OCI-M1 (cell line): ENCODE data around the gene SND1.

Experiments
- DNase-seq: peaks from one replicate; lab custom pipeline; 2025; lab: John Stamatoyannopoulos, UW

Gene SND1

DNA sequence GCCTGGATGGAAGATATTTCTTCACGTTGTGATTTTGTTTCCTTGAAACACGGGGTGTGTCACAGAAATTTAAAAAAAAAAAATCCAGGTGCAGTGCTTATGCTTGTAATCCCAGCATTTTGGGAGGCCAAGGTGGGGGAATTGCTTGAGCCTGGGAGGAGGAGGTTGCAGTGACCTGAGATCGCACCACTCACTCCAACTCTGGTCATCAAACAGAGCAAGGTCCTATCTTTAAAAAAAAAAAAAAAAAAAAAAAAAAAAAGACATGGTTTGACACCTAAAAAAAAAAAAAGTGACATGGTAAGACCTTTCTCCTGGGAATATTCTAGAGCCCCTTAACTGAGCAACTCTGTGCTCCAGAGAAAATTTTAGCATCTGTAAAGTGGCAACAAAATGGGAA is 388.2 kb downstream of the SND1 start:
- no peak for DNase-seq

DNA sequence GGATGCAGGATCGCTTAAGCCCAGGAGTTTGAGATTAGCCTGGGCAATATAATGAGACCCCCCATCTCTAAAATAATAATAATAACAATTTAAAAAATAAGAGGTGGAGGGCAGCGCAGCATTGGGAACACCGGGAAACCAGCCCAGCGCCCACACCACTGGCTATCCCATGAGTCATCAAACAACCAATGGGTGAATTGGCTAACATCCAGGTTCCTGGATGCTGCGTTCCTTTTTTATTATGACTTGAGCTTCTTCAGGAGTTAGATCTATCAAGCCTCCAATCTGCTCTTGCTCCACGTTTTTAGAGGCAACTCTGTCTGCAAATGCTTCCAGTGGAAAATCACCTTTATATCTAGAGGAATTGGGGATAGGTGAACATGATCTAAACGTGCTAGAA is 389.2 kb downstream of the SND1 start:
- no peak for DNase-seq

DNA sequence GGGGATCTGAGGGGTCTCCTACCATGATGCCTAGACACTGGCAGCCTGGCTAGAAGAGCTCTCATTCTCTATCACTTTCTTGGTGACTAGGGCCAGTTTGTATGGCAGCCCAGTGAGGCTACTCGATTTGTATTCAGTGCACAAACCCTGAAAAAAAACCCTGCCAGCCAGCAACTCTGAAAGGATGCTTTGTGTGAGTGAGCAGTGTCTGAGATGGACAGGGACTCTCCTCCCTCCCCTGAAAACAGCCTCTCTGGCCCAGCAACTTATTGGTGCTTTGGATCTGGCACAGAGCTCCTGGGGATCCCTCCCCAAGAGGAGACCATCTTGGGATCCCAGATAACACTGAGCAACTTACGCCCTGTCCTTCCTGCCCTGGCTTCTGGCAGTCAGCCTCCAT is 390.0 kb downstream of the SND1 start:
- no peak for DNase-seq

DNA sequence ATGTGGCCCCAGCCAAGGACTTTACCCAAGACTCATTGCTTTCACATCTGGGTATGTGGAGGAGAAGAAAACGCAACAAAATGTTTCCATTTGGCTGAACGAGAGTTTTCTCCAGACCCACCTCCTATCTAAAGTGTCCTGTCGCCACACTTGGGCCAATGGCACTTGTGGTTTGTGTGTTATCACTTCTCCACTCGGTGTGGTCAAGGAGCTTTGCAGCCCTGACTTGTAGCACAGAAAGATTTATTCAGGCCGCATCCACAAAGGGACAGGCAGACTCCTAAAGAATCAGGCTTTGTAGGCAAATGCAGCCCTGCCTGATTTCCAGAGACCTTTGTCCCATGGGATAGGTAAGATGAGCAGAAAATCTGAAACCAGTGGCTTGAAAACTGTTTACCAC is 392.1 kb downstream of the SND1 start:
- DNase-seq: peak; percentile 86

DNA sequence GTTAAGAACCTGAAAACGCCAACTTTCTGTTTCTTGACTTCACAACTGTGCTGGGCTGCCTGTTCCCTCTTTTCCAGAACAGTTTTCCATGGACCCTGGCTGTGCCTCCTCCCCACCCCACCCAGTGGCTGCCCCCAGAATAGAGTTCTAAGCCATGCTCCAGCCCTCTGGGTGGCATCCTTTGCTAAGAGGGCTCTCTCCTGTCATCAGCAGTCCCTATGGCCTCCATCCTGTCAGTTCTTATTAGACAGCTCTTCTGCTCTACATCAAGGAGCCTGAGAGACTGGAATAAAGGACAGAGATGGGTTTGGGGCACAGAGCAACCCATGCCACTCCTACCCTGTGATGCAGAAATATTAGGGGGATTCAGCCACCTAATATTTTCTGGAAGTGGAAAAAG is 393.2 kb downstream of the SND1 start:
- no peak for DNase-seq

DNA sequence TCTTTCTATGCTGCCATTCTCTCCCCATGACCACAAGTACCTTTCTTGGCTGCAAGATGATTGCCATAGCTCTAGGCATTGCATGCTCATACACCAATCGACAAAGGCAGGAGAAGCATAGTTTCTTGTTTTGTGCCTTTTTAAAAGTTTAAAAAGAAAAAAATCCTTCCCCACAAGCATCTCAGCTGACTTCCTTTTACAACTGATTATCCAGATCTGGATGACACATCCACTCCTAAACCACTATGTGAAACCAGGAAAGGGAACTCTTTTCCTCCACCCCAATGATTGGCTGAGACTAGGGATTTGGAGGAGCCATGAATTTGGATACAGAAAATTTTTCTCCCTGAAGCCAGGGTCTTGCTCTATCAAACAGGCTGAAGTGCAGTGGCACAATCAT is 393.8 kb downstream of the SND1 start:
- DNase-seq: no peak

DNA sequence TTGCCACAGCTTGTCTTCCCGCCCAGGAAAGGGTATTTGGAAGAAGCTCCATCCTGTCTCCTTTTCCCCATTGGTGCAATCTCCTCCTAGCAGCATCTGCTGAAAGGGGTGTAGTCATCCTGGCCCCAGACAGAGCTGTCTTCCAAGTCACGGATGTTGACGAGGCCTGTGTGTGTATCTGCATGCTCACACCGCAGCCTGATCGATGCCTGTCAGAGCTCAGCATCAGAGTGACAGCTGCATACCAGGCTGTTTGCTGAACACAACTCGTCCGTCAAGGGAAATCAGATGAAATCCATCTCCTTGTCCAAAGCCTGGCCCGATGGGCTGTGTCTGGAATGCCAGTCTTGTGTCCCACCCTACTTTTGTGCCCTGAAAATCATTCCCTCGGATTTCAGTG is 400.4 kb downstream of the SND1 start:
- DNase-seq: no peak

DNA sequence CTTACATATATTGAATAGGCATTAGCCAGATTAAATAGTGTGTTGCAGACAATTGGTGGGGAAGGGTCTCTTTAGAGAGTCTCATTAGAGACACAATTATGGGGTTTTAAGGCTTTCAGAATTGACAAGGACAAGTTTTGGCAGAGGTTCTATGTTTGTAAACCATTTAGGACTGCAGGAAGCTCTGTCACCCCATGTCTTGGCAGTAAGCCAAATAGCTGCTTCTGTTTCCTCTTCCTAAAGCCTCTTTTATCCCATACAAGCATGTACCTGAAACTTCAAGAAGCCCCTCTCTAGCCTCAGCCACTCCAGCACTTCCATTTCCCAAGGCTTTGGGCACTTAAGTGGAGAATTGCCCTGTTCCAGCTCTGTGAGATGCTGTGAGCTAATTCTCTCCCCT is 401.0 kb downstream of the SND1 start:
- peak; percentile 13 for DNase-seq

DNA sequence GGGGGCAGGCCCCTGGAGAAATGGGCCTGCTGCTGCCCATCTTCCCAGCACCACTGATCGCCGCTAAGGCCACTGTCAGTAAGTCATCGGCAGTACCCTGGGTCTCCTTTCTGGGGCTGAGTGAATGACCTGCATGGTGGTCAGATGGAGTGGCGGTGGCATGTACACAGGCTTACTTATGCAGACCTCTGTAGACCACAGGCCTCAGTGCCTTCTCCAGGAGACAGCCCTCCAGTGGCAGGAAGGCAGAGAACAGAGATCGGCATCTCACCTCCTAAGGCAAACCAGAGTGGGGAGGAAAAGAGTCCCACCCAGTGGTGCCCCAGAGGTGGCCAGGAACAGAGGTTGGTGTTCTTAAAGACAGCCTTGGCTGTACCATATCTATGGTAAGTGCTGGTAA is 402.0 kb downstream of the SND1 start:
- no peak for DNase-seq

DNA sequence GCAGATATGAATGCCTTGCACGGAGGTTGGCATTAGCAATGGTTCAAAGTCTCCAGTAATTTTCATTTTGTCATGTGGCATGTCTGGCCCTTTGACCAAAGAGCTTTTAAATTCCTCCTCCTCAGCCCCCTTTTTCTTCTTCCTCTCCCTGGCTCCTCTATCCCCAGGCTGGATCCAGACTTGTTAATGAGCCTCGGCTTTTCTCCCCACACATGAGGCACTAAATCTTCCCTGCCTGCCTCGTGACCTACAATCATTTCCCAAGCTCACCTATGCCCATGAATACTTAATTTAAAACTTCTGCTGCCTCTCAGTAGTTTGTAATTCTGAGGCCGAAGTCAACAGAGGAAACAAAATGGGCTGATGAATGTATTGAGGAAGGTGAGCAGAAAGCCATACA is 402.5 kb downstream of the SND1 start:
- DNase-seq: no peak

DNA sequence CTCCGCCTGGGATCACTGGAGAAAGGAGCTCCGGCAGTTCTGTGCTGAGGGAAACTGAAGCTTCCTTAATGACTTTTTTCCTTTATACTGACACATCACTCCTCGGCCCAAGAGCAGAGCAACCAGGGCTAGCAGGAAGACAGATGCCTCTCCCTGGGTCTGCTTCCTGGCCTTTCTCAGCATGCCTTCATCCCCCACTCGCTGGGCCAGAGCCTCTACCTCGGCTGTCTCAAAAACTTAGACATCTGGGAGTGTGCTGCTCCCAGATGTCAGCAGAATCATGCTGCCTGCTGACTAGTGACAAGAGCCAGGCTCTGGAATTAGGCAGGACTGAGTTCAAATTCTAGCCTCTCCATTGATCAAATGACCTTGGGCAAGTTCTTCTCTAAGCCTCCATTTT is 403.6 kb downstream of the SND1 start:
- DNase-seq: no peak

DNA sequence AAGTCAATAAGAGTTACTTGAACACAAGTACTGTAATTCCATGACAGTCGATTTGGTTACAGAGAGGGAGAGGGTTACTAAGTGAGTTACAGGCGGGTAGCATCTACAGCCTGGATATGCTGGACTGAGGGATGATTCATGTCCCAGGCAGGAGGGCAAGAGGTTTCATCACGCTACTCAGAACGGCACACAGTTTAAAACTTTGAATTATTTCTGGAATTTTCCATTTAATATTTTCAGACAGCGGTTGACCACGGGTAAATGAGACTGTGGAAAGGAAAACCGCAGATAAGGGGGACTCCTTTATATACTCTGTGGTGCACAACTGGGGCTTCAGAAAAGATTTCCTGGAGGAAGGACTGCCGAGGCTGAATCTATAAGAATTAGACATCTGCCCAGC is 404.9 kb downstream of the SND1 start:
- no peak for DNase-seq

DNA sequence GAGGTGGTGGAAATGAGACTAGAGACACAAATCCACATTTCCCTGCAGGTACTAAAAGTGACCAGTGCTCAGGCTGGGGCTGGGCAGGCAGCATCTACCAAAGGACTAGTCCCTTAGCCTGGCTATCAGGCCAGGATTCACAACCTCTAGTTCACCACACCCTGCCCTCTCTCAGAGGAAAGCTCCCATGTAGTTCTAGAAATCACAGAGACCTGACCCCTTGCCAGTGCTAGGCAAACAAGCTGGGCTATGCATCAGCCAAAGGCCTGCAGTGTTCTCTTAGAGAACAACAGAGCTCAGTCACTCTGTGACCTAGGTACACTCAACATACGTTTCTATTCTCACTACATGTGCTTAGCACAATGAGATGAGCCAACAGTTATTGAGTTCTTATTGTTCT is 405.9 kb downstream of the SND1 start:
- no peak for DNase-seq

DNA sequence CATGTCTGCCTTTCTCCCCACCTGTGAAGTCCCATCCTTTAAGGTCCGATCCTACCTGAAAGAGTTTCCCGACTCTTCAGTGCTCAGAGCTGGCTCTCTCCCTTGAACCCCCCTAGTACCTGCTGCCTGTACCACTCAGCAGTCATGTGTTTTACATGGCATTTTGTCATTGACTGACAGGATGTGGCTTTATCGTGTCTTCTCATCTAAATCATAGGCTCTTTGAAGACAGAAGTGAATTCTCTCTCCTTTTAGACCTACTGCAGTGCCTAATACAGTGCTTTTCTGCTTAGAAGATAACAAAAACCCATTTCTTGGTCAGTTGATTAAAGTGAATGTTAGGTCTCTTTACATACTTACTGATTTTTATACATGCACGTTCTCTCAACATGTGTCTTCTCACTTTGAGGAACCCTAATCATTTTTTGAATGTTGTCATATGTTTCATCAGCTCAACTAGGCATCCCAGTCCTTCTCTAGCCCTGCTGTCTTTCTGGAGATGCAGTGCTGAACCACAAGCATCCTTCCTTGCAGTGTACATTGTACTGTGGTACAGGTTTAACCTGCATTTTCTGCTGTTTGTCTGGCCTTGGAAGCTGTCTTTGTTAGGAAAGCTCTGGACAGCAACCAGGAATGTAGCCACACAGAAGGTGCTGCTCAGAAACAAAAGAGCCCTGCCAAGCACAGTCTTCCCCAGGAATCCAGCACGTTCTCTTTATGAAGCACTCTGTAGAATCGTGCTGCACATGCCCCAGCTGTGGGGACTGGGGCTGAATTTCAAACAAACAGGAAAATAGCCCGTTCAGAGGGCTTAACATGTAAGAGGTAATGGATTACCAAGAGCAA is 407.4 kb downstream of the SND1 start:
- DNase-seq: no peak

DNA sequence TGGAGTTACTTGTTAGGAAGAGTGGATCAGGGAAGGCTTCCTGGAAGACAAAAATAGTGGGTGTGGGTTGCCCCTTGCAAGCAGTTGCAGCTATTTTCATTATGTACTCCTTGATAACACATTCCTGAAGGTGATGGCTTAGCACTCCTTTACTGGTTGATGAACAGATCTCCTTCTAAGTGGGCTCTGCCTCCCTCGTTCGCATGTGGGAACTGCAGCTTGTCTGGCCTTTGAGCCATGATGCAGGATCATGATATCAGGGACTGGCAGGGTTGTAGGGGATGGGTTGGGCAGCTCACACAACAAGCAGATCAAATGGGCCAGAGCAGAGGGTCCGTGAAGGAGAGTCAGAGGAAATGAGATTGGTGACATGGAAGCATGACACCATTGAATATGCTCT is 408.0 kb downstream of the SND1 start:
- DNase-seq: no peak

DNA sequence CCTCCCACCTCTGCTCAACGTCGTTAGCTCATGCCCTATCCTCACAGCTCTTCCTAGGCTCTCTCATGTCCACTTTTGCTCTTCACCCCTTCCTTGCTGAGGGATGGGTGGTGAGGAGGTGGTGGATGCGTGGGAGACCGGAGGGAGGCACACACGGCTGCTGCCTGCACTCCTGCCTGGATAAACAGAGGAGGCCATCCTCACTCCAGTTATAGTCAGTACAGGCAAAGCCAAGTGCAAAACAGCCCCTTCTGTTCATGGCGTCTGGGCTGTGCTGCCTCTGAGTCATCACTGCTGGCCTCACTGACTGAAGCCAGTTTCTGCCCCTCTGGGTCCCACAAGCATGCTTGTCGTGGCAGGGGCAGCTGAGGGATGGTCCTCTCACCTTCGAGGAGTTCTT is 411.1 kb downstream of the SND1 start:
- DNase-seq: no peak

DNA sequence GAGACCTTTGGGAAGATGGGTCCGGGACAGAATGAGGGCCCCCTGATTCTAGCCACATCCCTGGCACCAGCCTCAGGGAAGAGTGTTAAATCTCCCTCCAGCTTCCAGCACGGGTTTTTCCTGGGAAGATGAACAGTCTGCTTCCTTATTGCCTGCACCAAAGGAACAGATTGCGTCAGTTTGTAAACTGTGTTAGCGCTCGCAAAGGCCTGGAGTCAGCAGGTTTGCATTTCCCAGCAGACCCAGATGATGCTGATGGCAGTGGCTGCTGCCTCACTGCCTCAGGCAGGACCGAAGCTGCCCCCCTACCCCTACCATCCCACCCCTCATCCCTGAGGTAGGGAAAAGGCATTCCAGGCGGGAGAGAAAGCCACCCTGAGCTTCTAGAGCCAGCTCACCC is 413.9 kb downstream of the SND1 start:
- DNase-seq: no peak

DNA sequence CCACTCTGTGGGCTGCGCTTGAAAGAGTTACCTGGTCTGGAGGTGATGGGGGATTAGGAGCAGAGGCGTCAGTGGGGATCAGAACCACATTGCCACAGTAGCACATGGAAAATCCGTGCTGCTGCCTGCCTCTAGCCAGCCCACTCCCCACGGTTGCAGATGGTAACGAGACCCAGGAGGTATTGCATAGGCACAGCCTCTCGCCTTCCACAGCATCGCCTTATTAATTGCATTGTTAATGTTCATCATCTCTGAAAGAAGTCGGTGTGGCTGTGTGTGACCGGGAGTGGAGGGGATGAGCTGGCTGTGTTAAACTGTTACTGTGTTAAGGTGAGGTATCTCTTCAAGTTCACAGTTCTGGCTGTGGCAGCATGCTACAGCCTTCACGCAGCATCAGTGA is 414.4 kb downstream of the SND1 start:
- no peak for DNase-seq

DNA sequence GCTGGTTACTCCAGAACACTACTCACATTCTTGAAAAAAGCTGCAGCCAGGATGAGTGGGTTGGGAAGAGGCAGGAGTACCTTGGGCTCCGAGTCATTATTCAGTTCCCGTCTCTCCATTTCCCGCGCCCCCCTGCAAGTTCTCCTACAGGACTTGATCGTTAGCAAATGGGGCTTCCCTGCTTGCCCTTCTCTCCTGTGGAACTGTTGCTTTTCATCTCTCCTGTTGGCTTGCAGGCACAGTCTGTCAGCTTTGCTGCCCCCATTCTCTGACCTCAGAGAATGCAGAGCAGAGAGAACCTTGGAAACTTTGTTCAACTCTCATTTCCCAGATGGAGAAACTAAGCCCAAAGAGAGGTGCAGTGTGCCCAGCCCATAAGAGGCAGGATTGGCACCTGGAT is 414.9 kb downstream of the SND1 start:
- no peak for DNase-seq

DNA sequence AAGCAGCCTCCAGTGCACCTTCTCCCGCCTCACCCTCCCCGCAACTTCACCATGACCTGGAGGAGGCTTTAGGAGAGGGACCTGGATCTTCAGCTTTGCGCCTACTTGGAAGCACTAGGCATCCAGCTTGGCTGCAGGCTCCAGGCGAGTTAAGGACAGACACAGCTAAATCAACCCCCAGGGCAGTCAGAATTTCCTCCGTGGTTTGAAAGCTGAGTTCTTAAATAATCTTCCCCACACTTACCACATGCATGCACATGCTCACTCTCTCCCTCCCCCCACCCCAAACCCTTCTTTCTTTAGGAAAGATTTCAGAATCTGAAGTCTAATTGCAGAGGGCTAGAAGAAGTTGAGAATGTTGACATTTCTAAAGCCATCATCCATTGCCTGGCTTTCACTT is 416.0 kb downstream of the SND1 start:
- DNase-seq: no peak

DNA sequence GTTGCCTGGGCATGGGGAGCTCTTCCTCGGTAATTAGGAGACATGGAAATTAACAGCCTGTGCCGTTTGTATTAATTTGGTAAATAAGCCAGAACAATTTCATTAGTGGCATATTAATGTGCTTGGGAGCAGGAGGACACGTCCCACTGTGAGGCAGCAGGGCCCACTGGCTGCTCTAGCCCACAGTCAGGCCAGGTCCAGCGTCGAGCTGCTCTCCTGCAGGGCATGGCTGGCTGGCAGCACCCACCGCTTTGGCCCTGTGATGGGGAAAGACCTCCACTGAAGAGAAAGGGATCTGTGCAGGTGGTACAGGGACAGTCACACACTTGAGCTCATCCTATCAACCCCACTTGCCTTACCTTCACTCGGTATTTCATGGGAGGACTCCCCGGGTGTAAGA is 416.8 kb downstream of the SND1 start:
- DNase-seq: no peak

DNA sequence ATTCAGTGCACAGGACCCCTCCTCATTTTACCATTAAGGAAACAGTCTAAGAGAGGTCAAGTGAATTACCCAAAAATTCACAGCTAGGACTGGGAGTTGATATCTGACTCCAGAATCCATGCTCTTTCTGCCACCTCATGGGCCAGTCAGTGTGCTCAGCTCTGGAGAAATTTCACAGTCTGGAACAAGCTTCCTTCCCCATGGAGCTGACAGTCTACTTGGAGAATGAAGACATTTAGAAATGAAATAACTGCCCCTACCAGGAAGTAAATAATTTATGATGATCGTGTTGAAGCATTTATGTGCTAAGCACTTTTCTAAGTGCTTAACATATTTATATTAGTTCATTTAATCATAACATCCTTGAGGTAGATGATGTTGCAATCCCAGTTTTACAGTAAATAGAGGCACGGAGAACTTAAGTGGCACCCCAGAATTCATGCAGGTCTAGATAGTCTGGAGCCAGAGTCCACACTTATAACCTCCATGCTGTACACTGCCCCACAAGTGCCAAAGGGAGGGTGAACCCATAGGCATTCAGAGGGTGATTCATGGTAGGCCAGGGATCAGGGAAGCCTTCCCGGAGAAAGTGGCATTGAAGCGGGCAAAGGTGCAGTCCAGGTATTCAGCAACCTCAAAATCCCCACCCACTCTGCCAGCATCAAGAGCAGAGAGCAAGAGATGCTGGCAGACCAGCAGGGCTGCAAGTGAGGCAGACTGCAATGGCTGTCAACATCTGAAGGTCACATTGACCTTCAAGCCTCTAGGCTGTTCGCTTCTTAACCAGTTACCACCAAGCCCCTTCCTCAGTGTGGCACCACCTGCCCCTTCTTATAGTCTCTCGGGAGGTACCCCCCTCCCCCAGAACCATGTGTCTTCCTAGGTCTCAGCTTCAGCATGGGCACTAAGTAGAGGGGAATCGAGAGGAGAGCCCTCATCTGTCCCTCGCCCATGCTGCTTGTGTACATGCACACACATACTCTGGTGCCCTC is 417.7 kb downstream of the SND1 start:
- DNase-seq: no peak

DNA sequence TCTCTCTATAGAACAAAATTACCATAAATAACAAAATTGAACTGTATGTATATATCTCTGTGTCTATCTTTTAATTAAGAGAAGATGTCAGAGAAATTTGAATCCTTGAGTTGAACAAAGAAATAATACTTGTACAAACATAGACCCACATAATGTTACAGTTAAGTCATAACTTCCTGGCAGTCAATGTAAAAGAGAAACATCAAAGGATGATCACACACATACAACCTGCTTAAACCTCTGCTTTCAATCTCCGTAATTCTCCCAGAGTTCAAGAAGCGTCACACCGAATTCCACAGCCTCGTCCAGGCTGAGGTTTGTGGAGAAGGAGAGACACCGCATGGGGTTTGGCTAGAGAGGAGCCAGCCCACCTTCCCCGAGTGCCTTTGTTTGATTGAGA is 419.4 kb downstream of the SND1 start:
- DNase-seq: no peak
